HUES48 (cell line): Measurements from ENCODE around the gene NCS1.

ENCODE experiments used
- H3K27ac ChIP-seq: one replicate; pipeline ENCODE4 v1.7.0; 2013; ENCODE audit warnings: low read depth, low read length, inconsistent platforms
- H3K27me3 ChIP-seq: 2 replicates; pipeline ENCODE4 v1.6.1; 2013; ENCODE audit warnings: mild to moderate bottlenecking, low read length; ENCODE audit not compliant: control insufficient read depth, insufficient read depth
- H3K36me3 ChIP-seq: 2 replicates; pipeline ENCODE4 v1.6.1; 2013; ENCODE audit warnings: low read length; ENCODE audit not compliant: control insufficient read depth, insufficient read depth
- H3K4me1 ChIP-seq: 2 replicates; pipeline ENCODE4 v1.6.1; 2013; ENCODE audit warnings: mild to moderate bottlenecking, low read length; ENCODE audit not compliant: control insufficient read depth, insufficient read depth
- H3K4me3 ChIP-seq: 2 replicates; pipeline ENCODE4 v1.5.1; 2013; ENCODE audit warnings: mild to moderate bottlenecking, low read depth, low read length
- H3K9ac ChIP-seq: 2 replicates; pipeline ENCODE4 v1.6.1; 2013; ENCODE audit warnings: mild to moderate bottlenecking, low read depth, low read length, moderate library complexity
- H3K9me3 ChIP-seq: 2 replicates; pipeline ENCODE4 v1.6.1; 2013; ENCODE audit warnings: low read length; ENCODE audit not compliant: control insufficient read depth, insufficient read depth

The NCS1 gene

DNA sequence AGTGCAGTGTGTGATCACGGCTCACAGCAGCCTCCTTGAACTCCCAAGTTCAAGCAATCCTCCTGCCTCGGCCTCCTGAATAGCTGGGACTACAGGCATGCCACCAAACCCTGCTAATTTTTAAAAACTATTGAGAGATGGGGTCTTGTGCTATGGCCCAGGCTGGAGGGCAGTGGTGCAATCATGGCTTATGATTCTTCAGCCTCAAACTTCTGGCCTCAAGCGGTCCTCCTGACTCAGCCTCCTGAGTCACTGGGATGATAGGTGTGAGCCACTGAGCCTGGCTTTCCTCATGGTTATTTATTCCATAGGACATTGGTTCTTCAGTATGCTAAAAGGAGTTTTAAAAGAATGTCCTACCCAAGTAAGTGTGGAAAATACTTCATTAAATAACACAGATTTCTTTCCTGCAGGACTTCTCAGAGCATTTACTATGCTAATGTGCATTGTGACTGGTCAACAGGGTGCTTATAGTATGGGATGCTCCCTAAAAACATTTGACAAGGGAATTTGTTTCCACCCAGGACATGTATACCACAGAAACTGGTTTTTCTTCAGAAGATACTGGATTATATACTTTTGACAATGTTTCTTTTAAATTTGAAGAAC lies 11.2 kb upstream of the NCS1 start:
- no peak overlapping the region for H3K9ac ChIP-seq

DNA sequence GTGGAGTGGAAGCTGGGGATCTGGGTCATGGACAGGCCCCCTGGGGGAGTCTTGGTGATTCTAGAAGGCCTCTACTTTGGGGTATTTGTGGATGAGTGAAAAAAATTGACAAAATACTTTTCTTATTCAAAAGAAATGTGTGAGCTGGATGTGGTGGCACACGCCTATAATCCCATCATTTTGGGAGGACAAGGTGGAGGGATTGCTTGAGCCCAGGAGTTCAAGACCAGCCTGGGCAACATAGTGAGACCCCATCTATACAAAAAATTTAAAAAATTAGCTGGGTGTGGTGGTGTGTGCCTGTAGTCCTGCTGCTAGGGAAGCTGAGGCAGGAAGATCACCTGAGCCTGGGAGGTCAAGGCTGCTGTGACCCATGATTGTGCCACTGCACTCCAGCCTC lies 6.6 kb upstream of the NCS1 start:
- H3K27me3 ChIP-seq, result peaks cover 2% of the 10 kb centered on the region; the same call in 1 of the 2 replicates
- H3K9ac ChIP-seq, result no peak overlapping the region
- no peak overlapping the region for H3K4me3 ChIP-seq
- no peaks in the 10 kb centered on the region for H3K36me3 ChIP-seq
- no peak overlapping the region for H3K27ac ChIP-seq
- no peaks in the 10 kb centered on the region for H3K9me3 ChIP-seq
- H3K4me1 ChIP-seq, result no peaks in the 10 kb centered on the region

More for the DNA sequence above, 11.2 kb upstream of the NCS1 start:
- no peaks in the 10 kb centered on the region for H3K36me3 ChIP-seq
- H3K27ac ChIP-seq, result no peak overlapping the region
- H3K4me3 ChIP-seq, result no peak overlapping the region
- no peaks in the 10 kb centered on the region for H3K9me3 ChIP-seq
- H3K4me1 ChIP-seq, result no peaks in the 10 kb centered on the region
- H3K27me3 ChIP-seq, result no peaks in the 10 kb centered on the region

DNA sequence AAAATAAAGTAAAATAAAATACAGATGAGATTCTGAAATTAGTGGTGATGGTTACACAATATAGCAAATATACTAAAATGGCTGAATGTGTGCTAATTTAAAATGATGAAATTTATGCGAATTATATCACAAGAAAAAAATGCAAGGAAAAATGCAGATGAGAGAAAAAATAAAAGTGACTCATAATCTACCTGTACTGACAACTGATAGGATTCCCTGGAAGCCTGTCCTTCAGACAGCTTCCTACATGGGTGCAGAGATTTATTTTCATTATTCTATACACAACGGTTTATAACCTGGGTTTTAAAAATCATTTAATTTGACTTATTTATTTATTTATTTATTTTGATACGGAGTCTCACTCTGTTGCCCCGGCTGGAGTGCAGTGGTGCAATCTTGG lies 5.8 kb upstream of the NCS1 start:
- H3K9ac ChIP-seq, result no peak overlapping the region
- H3K27me3 ChIP-seq, result peaks cover 10% of the 10 kb centered on the region
- H3K4me3 ChIP-seq, result no peak overlapping the region
- H3K9me3 ChIP-seq, result no peaks in the 10 kb centered on the region
- peaks cover 6% of the 10 kb centered on the region for H3K4me1 ChIP-seq
- H3K27ac ChIP-seq, result no peak overlapping the region
- H3K36me3 ChIP-seq, result no peaks in the 10 kb centered on the region

DNA sequence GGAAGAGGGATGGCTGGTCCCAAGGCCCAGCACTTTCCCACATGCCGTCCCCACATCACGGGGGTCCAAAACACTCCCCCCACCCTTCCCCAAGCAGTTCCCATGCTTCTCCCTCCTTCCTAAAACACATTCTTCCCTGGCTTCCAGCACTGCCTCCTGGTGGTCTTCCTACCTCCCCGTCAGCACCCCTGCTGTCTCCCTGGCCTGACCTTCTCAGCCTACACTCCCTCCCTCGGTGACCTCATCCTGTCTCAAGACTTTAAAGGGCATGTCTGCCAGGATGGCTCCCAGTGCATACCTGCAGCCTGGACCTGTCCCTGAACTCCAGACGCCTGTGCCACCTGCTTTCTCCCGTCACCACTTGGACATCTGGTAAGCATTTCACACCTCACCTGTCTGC lies 4.3 kb upstream of the NCS1 start:
- no peaks in the 10 kb centered on the region for H3K36me3 ChIP-seq
- peaks cover 11% of the 10 kb centered on the region for H3K27me3 ChIP-seq
- H3K9ac ChIP-seq, result no peak overlapping the region
- no peak overlapping the region for H3K4me3 ChIP-seq
- no peak overlapping the region for H3K27ac ChIP-seq
- H3K9me3 ChIP-seq, result no peaks in the 10 kb centered on the region
- H3K4me1 ChIP-seq, result peaks cover 6% of the 10 kb centered on the region

DNA sequence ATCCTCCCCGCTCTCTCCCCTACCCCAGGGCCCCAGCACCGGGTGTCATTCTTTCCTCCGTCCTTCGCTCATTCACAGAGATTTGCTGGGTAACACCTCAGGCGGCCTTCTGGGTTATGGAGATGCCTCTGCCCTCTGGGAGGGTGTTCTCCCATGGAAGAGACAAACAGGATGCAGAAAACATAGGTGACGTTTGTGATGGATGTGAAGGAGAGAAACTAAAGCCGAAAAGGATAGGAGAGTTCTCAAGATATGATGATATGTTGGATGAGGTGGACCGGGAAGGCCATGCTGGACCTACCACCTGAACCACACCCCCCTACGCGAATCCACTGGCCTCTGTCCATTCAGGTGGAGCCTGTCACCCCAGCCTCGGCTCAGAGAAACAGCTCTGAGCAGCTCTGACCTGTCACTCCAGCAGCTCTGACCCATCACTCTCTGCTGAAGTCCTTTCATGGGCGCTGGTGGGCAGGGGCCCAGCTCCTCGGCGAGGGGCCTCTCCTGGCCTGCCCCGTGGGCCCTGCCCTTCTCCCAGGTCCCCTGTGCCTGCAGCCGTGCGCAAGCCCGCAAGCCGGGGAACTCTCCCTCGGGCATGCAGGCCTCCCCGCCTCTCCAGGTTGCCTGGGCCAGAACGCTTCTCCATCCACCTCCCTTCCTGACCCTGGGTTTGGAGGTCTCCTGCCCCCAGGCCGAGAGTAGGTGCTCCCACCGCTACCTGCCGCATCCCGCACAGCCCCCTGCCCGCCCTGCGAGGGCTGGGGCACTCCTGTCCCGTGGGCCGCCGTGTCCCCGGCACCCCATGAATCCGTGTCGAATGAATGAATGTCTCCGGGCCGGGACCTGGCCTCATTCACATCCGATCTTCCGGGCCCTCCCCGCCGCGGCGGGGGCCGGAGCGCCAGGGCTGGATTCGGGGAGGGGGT lies 717 bp upstream of the NCS1 start:
- no peaks in the 10 kb centered on the region for H3K9me3 ChIP-seq
- H3K4me3 ChIP-seq, result peak overlapping the region; percentile 67
- peaks cover 11% of the 10 kb centered on the region for H3K27me3 ChIP-seq
- peaks cover 13% of the 10 kb centered on the region for H3K4me1 ChIP-seq
- no peak overlapping the region for H3K9ac ChIP-seq
- no peak overlapping the region for H3K27ac ChIP-seq
- no peaks in the 10 kb centered on the region for H3K36me3 ChIP-seq

DNA sequence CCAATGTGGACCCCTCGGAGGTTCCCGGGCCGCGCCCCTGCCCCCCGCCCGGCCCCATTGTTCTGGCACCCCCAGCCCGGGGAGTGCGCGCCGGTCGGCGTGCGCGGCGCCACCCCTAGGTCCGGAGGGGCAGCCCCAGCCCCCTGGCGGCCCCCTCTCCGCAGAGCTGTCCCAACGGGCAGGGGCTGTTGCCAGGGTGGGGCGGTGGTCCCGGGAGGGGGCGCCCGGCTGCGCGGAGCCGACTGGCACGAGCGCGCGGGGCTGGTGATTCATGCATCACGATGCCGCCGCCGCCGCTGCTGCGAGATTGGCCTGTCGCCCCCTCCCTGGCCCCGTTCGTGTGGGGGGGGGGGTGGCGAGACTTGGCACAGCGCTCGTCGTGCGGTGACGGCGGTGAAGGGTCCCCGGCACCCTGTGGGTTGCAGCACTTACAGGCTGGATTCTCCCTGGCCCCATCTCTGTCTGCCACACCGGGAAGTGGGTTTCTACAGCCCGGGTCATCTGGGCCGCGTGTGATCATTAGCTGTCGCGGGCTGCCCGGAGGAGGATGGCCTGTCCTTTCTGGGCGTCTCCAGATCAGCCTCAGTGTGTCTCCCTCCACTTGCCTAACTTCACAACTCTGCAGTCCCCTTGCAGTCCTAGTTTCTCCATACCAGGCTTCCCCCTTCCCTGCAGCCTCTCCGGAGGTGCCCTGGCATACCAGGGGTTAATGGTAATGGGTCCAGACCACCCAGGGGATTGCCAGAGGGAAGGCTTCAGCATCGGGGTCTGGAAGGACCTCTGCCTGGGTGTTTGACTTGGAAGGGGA lies 858 bp downstream of the NCS1 start:
- Histone ChIP-seq H3K9ac (peak overlapping the region; percentile 21; the same call in 1 of the 2 replicates), H3K27ac (no peak overlapping the region), H3K4me1 (peaks cover 13% of the 10 kb centered on the region), H3K36me3 (0 out of 2 replicates have a peak, but pooled peaks cover 4% of the 10 kb centered on the region), H3K9me3 (no peaks in the 10 kb centered on the region), H3K4me3 (peak overlapping the region; percentile 64), H3K27me3 (peaks cover 11% of the 10 kb centered on the region)

- H3K4me3 ChIP-seq, result peak overlapping the region; percentile 64
- H3K27me3 ChIP-seq, result peaks cover 11% of the 10 kb centered on the region
- H3K36me3 ChIP-seq, result 0 out of 2 replicates have a peak, but pooled peaks cover 4% of the 10 kb centered on the region
Measured at GRCh38 chr9:130173666-130173983, 1.4 kb downstream of the NCS1 start.

DNA sequence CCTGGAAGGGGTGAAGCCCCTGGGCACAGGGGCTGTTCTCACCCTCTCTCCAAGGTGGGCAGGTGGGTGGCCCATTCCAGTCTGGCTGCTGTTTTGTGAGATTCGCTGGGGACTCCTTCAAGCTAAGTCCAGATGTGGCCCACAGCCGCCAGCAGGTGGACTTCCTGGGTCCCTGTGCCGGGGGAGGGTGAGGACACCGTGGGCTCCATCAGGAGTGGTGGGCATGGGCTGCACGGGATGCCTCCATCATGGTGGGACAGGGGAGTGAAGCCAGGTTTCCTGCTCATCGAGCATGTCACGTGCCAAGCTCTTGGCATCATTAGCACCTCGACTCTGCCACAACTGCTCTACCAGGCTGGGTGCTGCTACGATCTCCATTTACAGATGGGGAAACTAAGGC lies 1.8 kb downstream of the NCS1 start:
- peaks cover 13% of the 10 kb centered on the region for H3K4me1 ChIP-seq
- H3K9me3 ChIP-seq, result no peaks in the 10 kb centered on the region
- H3K27me3 ChIP-seq, result peaks cover 11% of the 10 kb centered on the region
- H3K9ac ChIP-seq, result no peak overlapping the region
- H3K4me3 ChIP-seq, result no peak overlapping the region
- 0 out of 2 replicates have a peak, but pooled peaks cover 4% of the 10 kb centered on the region for H3K36me3 ChIP-seq
- no peak overlapping the region for H3K27ac ChIP-seq

More at GRCh38 chr9:130173666-130173983, 1.4 kb downstream of the NCS1 start:
- no peak overlapping the region for H3K9ac ChIP-seq
- peaks cover 13% of the 10 kb centered on the region for H3K4me1 ChIP-seq
- no peak overlapping the region for H3K27ac ChIP-seq
- H3K9me3 ChIP-seq, result no peaks in the 10 kb centered on the region

- Histone ChIP-seq H3K9ac (no peak overlapping the region), H3K36me3 (0 out of 2 replicates have a peak, but pooled peaks cover 4% of the 10 kb centered on the region), H3K4me3 (no peak overlapping the region), H3K27ac (no peak overlapping the region), H3K9me3 (no peaks in the 10 kb centered on the region), H3K4me1 (peaks cover 13% of the 10 kb centered on the region), H3K27me3 (peaks cover 11% of the 10 kb centered on the region)
Measured at GRCh38 chr9:130174920-130175321, 2.7 kb downstream of the NCS1 start.

DNA sequence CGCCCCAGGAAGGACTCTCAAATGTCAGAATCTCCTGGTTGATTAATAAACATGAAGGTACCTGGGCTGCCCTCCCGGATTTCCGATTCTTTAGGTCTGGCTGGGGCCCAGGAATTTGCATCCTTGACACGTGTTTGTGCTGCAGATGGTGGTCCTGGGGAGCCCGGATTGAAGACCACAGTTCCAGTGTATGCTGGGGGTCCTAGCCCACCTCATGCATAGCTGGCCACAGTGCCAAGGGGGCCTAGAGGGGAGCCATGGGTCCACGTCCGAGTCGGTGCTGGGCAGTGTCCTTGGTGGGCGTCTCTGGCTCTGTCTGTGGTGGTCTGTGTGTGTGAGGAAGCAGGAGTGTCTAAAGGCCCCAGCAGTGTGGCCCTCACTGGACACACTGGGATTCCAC lies 3.2 kb downstream of the NCS1 start:
- Histone ChIP-seq H3K9me3 (no peaks in the 10 kb centered on the region), H3K9ac (no peak overlapping the region)

More for the DNA sequence above, 3.2 kb downstream of the NCS1 start:
- Histone ChIP-seq H3K4me1 (peaks cover 13% of the 10 kb centered on the region), H3K27me3 (peaks cover 11% of the 10 kb centered on the region), H3K4me3 (no peak overlapping the region), H3K27ac (no peak overlapping the region), H3K36me3 (0 out of 2 replicates have a peak, but pooled peaks cover 4% of the 10 kb centered on the region)
